Esophagus muscularis mucosa (tissue), 4 donors: ENCODE measurements around the gene RAB11B.
"Not testable (repeated sequence)": the region's sequence is repeated elsewhere in the genome, so short reads cannot be mapped to it uniquely, and the experiment has no call there.

Experiments
- CTCF ChIP-seq, 3 experiments: fragments of 200-600 bp in 2 of 3; fragments of 450-650 bp in 1 of 3; sonication (generic) in 2 of 3; IDR thresholded peaks; one replicate each; pipeline ENCODE4 v1.5.1; 2017 to 2019; ENCODE audit warnings: antibody characterized with exemption in 3 of 3, mild to moderate bottlenecking in 2 of 3, moderate library complexity in 1 of 3
- EP300 ChIP-seq: sonication (generic); formaldehyde crosslinking; IDR thresholded peaks from one replicate; pipeline ENCODE4 v1.6.1; 2017; ENCODE audit warnings: antibody characterized with exemption
- POLR2A ChIP-seq: fragments of 450-650 bp; IDR thresholded peaks from one replicate; pipeline ENCODE4 v1.6.1; 2017; ENCODE audit warnings: antibody characterized with exemption, moderate library complexity, mild to moderate bottlenecking, low read depth
- POLR2AphosphoS5 ChIP-seq, 2 donors: sonication (generic); formaldehyde crosslinking; IDR thresholded peaks; one replicate each; pipeline ENCODE4 v1.6.1; 2017; ENCODE audit warnings: antibody characterized with exemption in 2 of 2

GRCh38 chr19:8385566-8385965 lies 4.6 kb upstream of the RAB11B start:
- not testable (repeated sequence) for TF ChIP-seq CTCF (IDR thresholded peaks at IDR 0.05); POLR2A; EP300; POLR2AphosphoS5 (IDR thresholded peaks at IDR 0.05)
